ENCODE measurements around the gene CPM. TPM values are rescaled to one million over a fixed set of nuclear protein-coding genes. Genes with fewer than 3 reads are reported as not detected.

The CPM gene
- total and polyA plus RNA-seq, 10 of the 15 experiments (the other 5 are each of a cell fraction or from before 2014, with no cell fraction given) = 0.06 to 1.7 (median 0.41) TPM

- ATAC-seq (no peak), FAIRE-seq (no peak), DNase-seq (ENCODE audit: low read depth, low spot score) (no peak)
- no peak overlapping the region for H3K4me3 ChIP-seq
- no peak overlapping the region for H3K4me2 ChIP-seq (ENCODE audit: control insufficient read depth, insufficient read depth)
- no peak overlapping the region for H3K27ac ChIP-seq (ENCODE audit: control insufficient read depth, insufficient read depth)
- BruUV-seq (replicated peaks) = no TSS peak
- POLR2A ChIA-PET = no interaction called here
- in situ Hi-C loops (cut with MboI) (loop anchor here (5.0 kb wide), 1 partner anchor 202 kb away; no protein-coding TSS in a partner anchor), intact Hi-C loops (cut with micrococcal nuclease; ENCODE audit: unreplicated experiment) (no loop called here)
- SMC1A ChIA-PET (ENCODE audit: uncharacterized antibody, unreplicated experiment) = interaction anchor here (1.1 to 1.7 kb wide), 4 partner anchors 26 to 529 kb away, joined by 3 to 8 read pairs (median 4); no protein-coding TSS in a partner anchor
- no peak overlapping the region for H2AFZ ChIP-seq (ENCODE audit: control insufficient read depth, low read depth, low read length)
- no peaks in the 10 kb centered on the region for H3K36me3 ChIP-seq (ENCODE audit: control insufficient read depth in 2 of 2, insufficient read depth in 2 of 2, low read length in 1 of 2)
- no peaks in the 10 kb centered on the region for H3K27me3 ChIP-seq (replicated peaks in 1 of 2; ENCODE audit: control insufficient read depth in 2 of 2, insufficient read depth in 2 of 2, low read length in 1 of 2)
- no peak for TF ChIP-seq SRF (IDR thresholded peaks at IDR 0.05; ENCODE audit: low read depth in 2 of 2, low read length in 2 of 2)
- no peak for TF ChIP-seq SIX5 (IDR thresholded peaks at IDR 0.05; ENCODE audit: low read depth, low read length, severe bottlenecking)
- TF ChIP-seq RUNX3 (IDR thresholded peaks at IDR 0.05; ENCODE audit: low read length) = no peak
- no peak for TF ChIP-seq TARDBP (IDR thresholded peaks at IDR 0.05; ENCODE audit: borderline replicate concordance)
- no peak for TF ChIP-seq IRF4 (IDR thresholded peaks at IDR 0.05; ENCODE audit: low read depth, low read length)
- RAD21 ChIA-PET (ENCODE audit: unreplicated experiment) = no interaction called here
- H3K9me3 ChIP-seq (replicated peaks; ENCODE audit: control insufficient read depth, insufficient read depth, low read length) = no peaks in the 10 kb centered on the region
- no peaks in the 10 kb centered on the region for H3K4me1 ChIP-seq (ENCODE audit: control insufficient read depth, insufficient read depth, low read length)
- WGBS (ENCODE audit: insufficient coverage, insufficient replicate concordance, low lambda C conversion rate, missing lambda C conversion rate) = 19% methylated on average over 5 of the region's 5 CpGs
- H4K20me1 ChIP-seq (ENCODE audit: control insufficient read depth, insufficient read depth) = no peaks in the 10 kb centered on the region
- H3K9ac ChIP-seq (ENCODE audit: control insufficient read depth, insufficient read depth, low read length) = no peak overlapping the region
- CTCF ChIA-PET = interaction anchor here (1.4 to 4.1 kb wide), 3 partner anchors 196 to 222 kb away, joined by 3 to 23 read pairs (median 7); no protein-coding TSS in a partner anchor
- H3K79me2 ChIP-seq (ENCODE audit: control insufficient read depth, insufficient read depth, low read length) = no peaks in the 10 kb centered on the region
Observed at GRCh38 chr12:68870011-68870410, 63.0 kb downstream of the CPM start.

- H3K79me2 ChIP-seq (ENCODE audit: control insufficient read depth, insufficient read depth, low read length) = no peaks in the 10 kb centered on the region
- CTCF ChIA-PET = interaction anchor here (0.5 to 4.1 kb wide), 7 partner anchors 11 to 321 kb away, joined by 3 to 23 read pairs (median 4); no protein-coding TSS in a partner anchor
Observed at GRCh38 chr12:68868043-68868790, 64.8 kb downstream of the CPM start.

More at GRCh38 chr12:68868043-68868790, 64.8 kb downstream of the CPM start:
- Histone ChIP-seq H3K4me1 (ENCODE audit: control insufficient read depth, insufficient read depth, low read length) (no peaks in the 10 kb centered on the region), H3K36me3 (ENCODE audit: control insufficient read depth in 2 of 2, insufficient read depth in 2 of 2, low read length in 1 of 2) (no peaks in the 10 kb centered on the region), H3K9me3 (replicated peaks; ENCODE audit: control insufficient read depth, insufficient read depth, low read length) (no peaks in the 10 kb centered on the region), H3K27me3 (replicated peaks in 1 of 2; ENCODE audit: control insufficient read depth in 2 of 2, insufficient read depth in 2 of 2, low read length in 1 of 2) (no peaks in the 10 kb centered on the region), H2AFZ (ENCODE audit: control insufficient read depth, low read depth, low read length) (no peak overlapping the region), H3K4me2 (ENCODE audit: control insufficient read depth, insufficient read depth) (no peak overlapping the region), H4K20me1 (ENCODE audit: control insufficient read depth, insufficient read depth) (no peaks in the 10 kb centered on the region), H3K4me3 (no peak overlapping the region), H3K9ac (ENCODE audit: control insufficient read depth, insufficient read depth, low read length) (no peak overlapping the region), H3K27ac (ENCODE audit: control insufficient read depth, insufficient read depth) (no peak overlapping the region)
- no peak for TF ChIP-seq IKZF1 (conservative IDR thresholded peaks at IDR 0.05)
- no peak for TF ChIP-seq JUNB (IDR thresholded peaks at IDR 0.05)
- no peak for TF ChIP-seq ELK1 (IDR thresholded peaks at IDR 0.05; ENCODE audit: low read depth, low read length)
- TF ChIP-seq CBX5 (IDR thresholded peaks at IDR 0.05; ENCODE audit: low read depth) = no peak
- TF ChIP-seq MYC (IDR thresholded peaks at IDR 0.05; ENCODE audit: insufficient read depth, insufficient read length, insufficient replicate concordance, low read length, severe bottlenecking) = no peak
- no peak for TF ChIP-seq SIN3A (IDR thresholded peaks at IDR 0.05; ENCODE audit: low read depth, low read length)
- no TSS peak for BruUV-seq (replicated peaks)
- 39% methylated on average over 10 of the region's 10 CpGs for WGBS (ENCODE audit: insufficient coverage, insufficient replicate concordance, low lambda C conversion rate, missing lambda C conversion rate)
- no peak for ATAC-seq
- in situ Hi-C loops (cut with MboI) (no loop called here), intact Hi-C loops (cut with micrococcal nuclease; ENCODE audit: unreplicated experiment) (loop anchor here (10.0 kb wide), 1 partner anchor 387 kb away; no protein-coding TSS in a partner anchor)
- SMC1A ChIA-PET (ENCODE audit: uncharacterized antibody, unreplicated experiment) = interaction anchor here (0.7 to 1.7 kb wide), 4 partner anchors 201 to 385 kb away, joined by 3 to 8 read pairs (median 4); no protein-coding TSS in a partner anchor
- DNase-seq (ENCODE audit: low read depth, low spot score) = no peak
- FAIRE-seq = no peak
- RAD21 ChIA-PET (ENCODE audit: unreplicated experiment) = interaction anchor here (0.6 to 1.0 kb wide), 2 partner anchors 15 to 32 kb away, joined by 3 read pairs; no protein-coding TSS in a partner anchor
- POLR2A ChIA-PET = no interaction called here

Measured in GM12878 (cell line).